ENCODE data around the gene C21orf58. TPM values are rescaled to one million over a fixed set of nuclear protein-coding genes. Genes with fewer than 3 reads are reported as not detected.

Gene C21orf58
- total RNA-seq, 1 experiment from 2014 or later: 10.8 TPM

DNA sequence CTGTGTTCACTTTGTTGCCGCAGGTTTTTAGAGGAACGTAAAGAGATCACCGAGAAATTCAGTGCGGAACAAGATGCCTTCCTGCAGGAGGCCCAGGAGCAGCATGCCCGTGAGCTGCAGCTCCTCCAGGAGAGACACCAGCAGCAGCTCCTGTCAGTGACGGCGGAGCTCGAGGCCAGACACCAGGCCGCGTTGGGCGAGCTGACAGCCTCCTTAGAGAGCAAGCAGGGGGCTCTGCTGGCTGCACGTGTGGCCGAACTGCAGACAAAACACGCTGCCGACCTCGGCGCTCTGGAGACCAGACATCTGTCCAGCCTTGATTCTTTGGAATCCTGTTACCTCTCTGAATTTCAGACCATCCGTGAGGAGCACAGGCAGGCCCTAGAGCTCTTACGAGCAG is 42.9 kb upstream of the C21orf58 start:
- no peaks in the 10 kb centered on the region for H3K9me3 ChIP-seq (ENCODE audit: control insufficient read depth in 1 of 2, insufficient read depth in 1 of 2, low read depth in 1 of 2, low read length in 2 of 2)
- ChIA-PET POLR2A (no interaction called here), RAD21 (ENCODE audit: low non-redundant PET in 1 of 2, low total read pairs in 2 of 2, uncharacterized antibody in 2 of 2, unreplicated experiment in 2 of 2) (no interaction called here), CTCF (no interaction called here)
- no peak overlapping the region for H3K4me3 ChIP-seq (replicated peaks in 1 of 2; ENCODE audit: low read depth in 1 of 2, low read length in 2 of 2)
- no peaks in the 10 kb centered on the region for H3K4me1 ChIP-seq (ENCODE audit: control insufficient read depth in 1 of 2, insufficient read depth in 2 of 2, low read length in 2 of 2)
- H3K9me2 ChIP-seq (ENCODE audit: insufficient read depth): no peaks in the 10 kb centered on the region
- peaks cover 24% of the 10 kb centered on the region for H3K79me2 ChIP-seq (ENCODE audit: insufficient read depth, low read length)
- TF ChIP-seq SP1 (IDR thresholded peaks at IDR 0.05; ENCODE audit: low read depth): no peak
- TF ChIP-seq POLR2AphosphoS5 (IDR thresholded peaks at IDR 0.05; ENCODE audit: low read depth, low read length): no peak
- TF ChIP-seq JUND (IDR thresholded peaks at IDR 0.05): no peak
- no peak for TF ChIP-seq CTCF (IDR thresholded peaks at IDR 0.05 in 2 of 3, conservative IDR thresholded peaks at IDR 0.05 in 1 of 3; ENCODE audit: borderline replicate concordance in 1 of 3, insufficient read depth in 1 of 3, low read depth in 2 of 3, low read length in 2 of 3)
- no peak for TF ChIP-seq YY1 (IDR thresholded peaks at IDR 0.05; ENCODE audit: extremely low read depth, insufficient replicate concordance, low read depth, low read length)
- TF ChIP-seq POLR2A (IDR thresholded peaks at IDR 0.05; ENCODE audit: borderline replicate concordance, extremely low read depth, insufficient read depth, insufficient read length): no peak
- TF ChIP-seq CBX3 (IDR thresholded peaks at IDR 0.05; ENCODE audit: low read depth): no peak
- no peak for TF ChIP-seq ATF3 (IDR thresholded peaks at IDR 0.05)
- TF ChIP-seq TCF7L2 (IDR thresholded peaks at IDR 0.05; ENCODE audit: borderline replicate concordance, extremely low read depth, insufficient read depth, insufficient read length): no peak
- TF ChIP-seq FOSL1 (IDR thresholded peaks at IDR 0.05; ENCODE audit: low read depth): no peak
- TF ChIP-seq REST (IDR thresholded peaks at IDR 0.05; ENCODE audit: low read depth): no peak
- no peak for TF ChIP-seq SRF (IDR thresholded peaks at IDR 0.05; ENCODE audit: low read depth)
- no peak for TF ChIP-seq SIN3A (IDR thresholded peaks at IDR 0.05; ENCODE audit: low read depth)
- no peak for TF ChIP-seq EGR1 (IDR thresholded peaks at IDR 0.05; ENCODE audit: low read depth)
- no peak for TF ChIP-seq ZFX (IDR thresholded peaks at IDR 0.05)
- TF ChIP-seq ELF1 (IDR thresholded peaks at IDR 0.05; ENCODE audit: borderline replicate concordance, low read depth): no peak
- H2AFZ ChIP-seq (ENCODE audit: low read depth, low read length, poor library complexity, severe bottlenecking): no peak overlapping the region
- peaks cover 2 to 19% of the 10 kb centered on the region in 2 experiments; a peak in 3 of 4 replicates for H3K36me3 ChIP-seq (ENCODE audit: control insufficient read depth in 1 of 2, insufficient read depth in 2 of 2, low read length in 2 of 2)
- no peak for DNase-seq (ENCODE audit: low read depth, low spot score)
- intact Hi-C loops (cut with micrococcal nuclease): no loop called here
- BruUV-seq (replicated peaks): no TSS peak
- H3K27ac ChIP-seq (ENCODE audit: low read depth, low read length): no peak overlapping the region
- no peaks in the 10 kb centered on the region for H3K27me3 ChIP-seq (ENCODE audit: insufficient read depth, low read length)
- no peak for ATAC-seq
- H3K4me2 ChIP-seq (ENCODE audit: low read length): no peak overlapping the region
- H3K9ac ChIP-seq (ENCODE audit: low read length): no peak overlapping the region
- no peaks in the 10 kb centered on the region; the same call in 1 of the 2 replicates for H4K20me1 ChIP-seq (ENCODE audit: insufficient read depth)
